ENCODE measurements around the gene MOK. TPM values are rescaled to one million over a fixed set of nuclear protein-coding genes. Genes with fewer than 3 reads are reported as not detected.

Gene MOK
- total and polyA plus RNA-seq, 2 of the 4 experiments (the other 2 are of a cell fraction) = 16.8 to 48.5 TPM

- intact Hi-C loops (cut with micrococcal nuclease) (no loop called here), in situ Hi-C loops (cut with MboI; ENCODE audit: low sequenced_read_pairs) (no loop called here)
- H3K9me1 ChIP-seq (ENCODE audit: insufficient read depth, low read length) = peaks cover 11% of the 10 kb centered on the region
These were observed 122.8 kb downstream of the MOK start for GRCh38 chr14:102182190-102182589.

More at GRCh38 chr14:102182190-102182589, 122.8 kb downstream of the MOK start:
- no peak overlapping the region for H2BK20ac ChIP-seq (ENCODE audit: low read depth, low read length)
- H3K4me2 ChIP-seq (ENCODE audit: low read depth, low read length) = no peak overlapping the region
- H3K36me3 ChIP-seq (ENCODE audit: control insufficient read depth, insufficient read depth, low read length) = peaks cover 1% of the 10 kb centered on the region; the same call in 1 of the 2 replicates
- no peak overlapping the region for H3K23ac ChIP-seq (ENCODE audit: low read depth, low read length)
- H3K4ac ChIP-seq (ENCODE audit: low read depth, low read length) = no peak overlapping the region
- H2AK5ac ChIP-seq (ENCODE audit: low read depth, low read length) = no peak overlapping the region
- no peak overlapping the region for H2AFZ ChIP-seq (replicated peaks; ENCODE audit: low read length, poor library complexity)
- H4K8ac ChIP-seq (ENCODE audit: low read depth in 2 of 2, low read length in 2 of 2) = no peak overlapping the region
- no peak overlapping the region for H2AK9ac ChIP-seq (replicated peaks; ENCODE audit: low read depth, low read length, poor library complexity)
- H3K9me3 ChIP-seq (ENCODE audit: control insufficient read depth, insufficient read depth, low read length) = no peaks in the 10 kb centered on the region
- H3K4me3 ChIP-seq (ENCODE audit: insufficient read depth, low read depth, low read length) = no peak overlapping the region
- no peak overlapping the region for H3K18ac ChIP-seq (ENCODE audit: low read depth, low read length)
- no peak overlapping the region for H3K14ac ChIP-seq (replicated peaks; ENCODE audit: low read depth, low read length)
- no peak overlapping the region for H3K9ac ChIP-seq (ENCODE audit: low read depth, low read length)
- no TSS peak for BruUV-seq (replicated peaks)
- dilution Hi-C loops (cut with HindIII; ENCODE audit: low sequenced_read_pairs, unreplicated experiment) = no loop called here
- no peak overlapping the region for H3K56ac ChIP-seq (ENCODE audit: extremely low read depth, insufficient read depth, low read length)
- peaks cover 73% of the 10 kb centered on the region for H4K20me1 ChIP-seq (ENCODE audit: insufficient read depth, low read length)
- ATAC-seq (ENCODE audit: low read depth) = peak; percentile 46
- H3K27ac ChIP-seq (ENCODE audit: insufficient read depth, low read length) = no peak overlapping the region
- no peak overlapping the region for H4K5ac ChIP-seq (ENCODE audit: low read depth, low read length)
- H2BK15ac ChIP-seq (ENCODE audit: low read depth, low read length) = no peak overlapping the region
- ChIA-PET POLR2A (ENCODE audit: unreplicated experiment) (interaction anchor here (0.6 kb wide), 1 partner anchor 152 kb away, joined by 4 read pairs; no protein-coding TSS in a partner anchor), CTCF (interaction anchor here (0.6 to 0.8 kb wide), 2 partner anchors 14 to 84 kb away, joined by 3 read pairs; no protein-coding TSS in a partner anchor)
- H3K27me3 ChIP-seq (ENCODE audit: control insufficient read depth, insufficient read depth, low read length) = no peaks in the 10 kb centered on the region
- H3K79me1 ChIP-seq (ENCODE audit: low read depth in 1 of 2, low read length in 2 of 2) = peaks cover 39 to 80% of the 10 kb centered on the region in 2 experiments
- TF ChIP-seq NFE2L2 (IDR thresholded peaks at IDR 0.05; ENCODE audit: low read depth, low read length) (no peak), MXI1 (IDR thresholded peaks at IDR 0.05; ENCODE audit: borderline replicate concordance, low read depth, low read length) (no peak), RCOR1 (IDR thresholded peaks at IDR 0.05; ENCODE audit: insufficient replicate concordance, low read length) (no peak), POLR2A (IDR thresholded peaks at IDR 0.05; ENCODE audit: low read depth, low read length) (no peak), RFX5 (IDR thresholded peaks at IDR 0.05; ENCODE audit: low read depth, low read length) (no peak), MAZ (IDR thresholded peaks at IDR 0.05; ENCODE audit: borderline replicate concordance, low read depth, low read length) (no peak), FOS (IDR thresholded peaks at IDR 0.05; ENCODE audit: low read depth, low read length) (no peak), USF2 (IDR thresholded peaks at IDR 0.05; ENCODE audit: low read depth, low read length) (no peak), BHLHE40 (IDR thresholded peaks at IDR 0.05; ENCODE audit: low read depth, low read length) (no peak), SMC3 (IDR thresholded peaks at IDR 0.05; ENCODE audit: low read depth, low read length) (no peak)
- no peak overlapping the region for H2BK5ac ChIP-seq (ENCODE audit: low read depth, low read length, poor library complexity, severe bottlenecking)
- H4K91ac ChIP-seq (ENCODE audit: insufficient read depth, low read depth, low read length) = no peak overlapping the region
- H3K4me1 ChIP-seq (ENCODE audit: control insufficient read depth, insufficient read depth, low read length) = peaks cover 2% of the 10 kb centered on the region
- peak; percentile 62 for DNase-seq
- no peak overlapping the region for H2BK120ac ChIP-seq (ENCODE audit: low read depth, low read length)
